NT2/D1 (cell line): ENCODE measurements around the gene B9D1.

Experiments used
- SUZ12 ChIP-seq: IDR thresholded peaks from 2 replicates; pipeline ENCODE4 v1.6.1; 2011; ENCODE audit not compliant: insufficient read length, insufficient read depth; ENCODE audit errors: extremely low read depth
- ZNF274 ChIP-seq: IDR thresholded peaks from 2 replicates; pipeline ENCODE4 v1.6.1; 2011; ENCODE audit warnings: mild to moderate bottlenecking, low read depth, low read length

DNA sequence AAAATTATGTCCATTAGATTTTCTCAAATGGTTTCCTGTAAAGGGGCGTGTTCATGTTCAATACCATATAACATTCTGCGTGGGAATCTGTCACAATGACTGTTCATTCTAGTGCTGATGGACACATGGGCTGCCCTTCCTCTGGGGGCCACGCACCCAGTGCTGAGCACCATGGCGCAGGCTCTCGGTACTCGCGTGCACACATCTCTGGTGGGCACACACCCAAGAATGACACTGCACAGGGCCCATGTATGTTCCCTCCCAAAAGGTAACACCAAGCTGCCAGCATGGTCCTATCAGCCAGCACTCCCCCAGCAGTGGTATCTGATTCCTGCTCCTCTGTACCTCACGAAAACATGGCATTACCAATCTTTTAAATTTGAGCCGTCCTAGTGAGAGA, 13.7 kb downstream of the B9D1 start:
- TF ChIP-seq ZNF274 (no peak), SUZ12 (no peak)
